Erythroblast (primary cell): Measurements from ENCODE around the gene EIF4H.

Experiments used
- GATA1 ChIP-seq: IDR thresholded peaks from 2 replicates; pipeline ENCODE4 v1.6.1; 2011; ENCODE audit warnings: low read depth, mild to moderate bottlenecking, control low read depth, low read length, moderate library complexity
- POLR2A ChIP-seq: IDR thresholded peaks from 2 replicates; pipeline ENCODE4 v1.6.1; 2011; ENCODE audit warnings: mild to moderate bottlenecking, low read length

DNA sequence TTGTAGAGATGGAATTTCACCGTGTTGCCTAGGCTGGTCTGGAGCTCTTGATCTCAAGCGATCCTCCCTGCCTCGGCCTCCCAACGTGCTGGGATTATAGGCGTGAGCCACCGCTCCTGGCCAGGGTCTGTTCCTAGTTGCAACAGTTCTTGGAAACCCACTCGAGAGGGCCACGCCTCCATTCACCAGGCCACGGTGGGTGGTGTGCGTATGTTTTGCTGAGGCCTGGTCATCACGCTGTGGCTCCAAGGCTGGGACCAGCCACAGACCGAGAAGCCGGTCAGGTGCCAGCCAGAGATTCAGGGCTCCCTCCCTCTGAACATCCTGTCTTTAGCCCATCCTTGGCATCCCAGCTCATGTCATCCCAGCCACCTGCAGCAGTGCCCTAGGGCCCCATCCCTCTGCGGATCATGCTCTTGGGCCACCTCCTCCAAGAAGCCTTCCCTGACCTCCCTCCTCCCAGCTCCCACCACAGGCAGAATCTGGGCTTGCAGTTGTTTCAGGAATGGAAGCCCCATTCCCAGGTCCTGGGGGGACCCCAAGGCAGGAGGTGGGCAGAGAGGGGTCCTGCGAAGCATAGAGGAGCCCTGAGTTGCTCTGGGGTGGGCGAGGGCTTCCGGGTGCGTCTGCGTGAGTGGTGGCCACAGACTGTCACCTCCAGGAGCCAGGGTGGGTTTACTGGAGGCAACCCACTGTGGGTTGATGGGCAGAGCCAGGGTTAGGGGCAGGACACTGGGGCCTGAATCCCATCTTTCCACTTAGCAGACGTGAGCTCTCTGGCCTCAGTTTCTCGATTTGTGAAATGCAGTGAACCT, 40.9 kb downstream of the EIF4H start:
- no peak for TF ChIP-seq POLR2A
- TF ChIP-seq GATA1, result no peak
